Measurements from ENCODE around the gene MRPS25.
A peak's percentile ranks its signal among the peaks of the same experiment; 100 is the strongest.

Gene MRPS25

DNA sequence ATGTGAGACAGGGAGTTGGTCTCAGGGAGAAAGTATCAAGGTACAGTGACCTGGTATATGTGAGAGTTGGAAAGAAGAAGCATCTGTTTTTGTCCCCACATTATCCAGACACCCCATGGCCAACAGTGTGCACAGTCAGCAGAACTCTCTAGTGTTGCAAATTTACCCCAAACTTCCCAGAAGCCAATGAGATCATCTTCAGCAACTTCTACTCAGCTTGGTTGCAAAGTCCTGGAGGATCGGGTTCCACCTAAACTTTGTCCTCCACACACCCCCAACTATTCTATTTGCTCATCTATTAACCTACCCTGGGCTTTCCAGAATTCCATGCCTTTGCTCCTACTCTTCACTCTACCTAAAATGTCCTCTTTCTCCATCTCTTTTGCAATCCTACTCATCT lies 18.1 kb upstream of the MRPS25 start:
- no peak for DNase-seq (ENCODE audit: low read depth in 1 of 2, low spot score in 1 of 2)

DNA sequence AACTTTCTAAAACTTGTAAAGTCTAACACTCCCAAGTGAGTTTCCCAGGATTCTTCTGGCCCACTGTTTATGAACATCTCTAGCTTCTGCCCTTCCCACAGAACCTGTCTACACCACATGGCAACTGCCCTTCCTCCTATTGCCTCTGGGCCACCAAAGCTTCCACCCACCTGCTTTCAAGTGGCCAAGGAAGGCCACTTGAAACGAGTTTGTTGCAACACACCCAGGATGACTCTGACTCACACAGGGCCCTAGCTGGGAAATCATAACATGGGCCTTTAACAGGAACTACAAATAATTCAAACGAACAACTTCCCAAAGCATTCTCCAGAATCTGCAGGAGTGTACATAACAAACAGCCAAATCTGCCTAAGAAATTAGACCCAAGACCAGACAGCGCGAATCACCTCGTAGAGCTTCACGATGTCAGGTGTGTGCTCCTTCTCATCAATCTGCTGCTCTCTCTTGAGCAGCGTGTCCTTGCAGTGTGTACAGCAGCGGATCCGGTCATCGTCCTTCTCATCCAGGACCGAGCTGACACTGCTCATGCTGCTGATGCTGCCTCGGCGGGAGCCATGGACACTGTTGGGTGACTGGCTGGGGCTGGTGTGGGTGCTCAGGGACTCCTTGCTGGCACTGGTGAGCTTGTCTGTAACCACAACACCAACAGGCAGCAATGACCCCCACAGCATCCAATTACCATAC lies 17.0 kb upstream of the MRPS25 start:
- DNase-seq (ENCODE audit: low read depth in 1 of 2, low spot score in 1 of 2) = no peak

DNA sequence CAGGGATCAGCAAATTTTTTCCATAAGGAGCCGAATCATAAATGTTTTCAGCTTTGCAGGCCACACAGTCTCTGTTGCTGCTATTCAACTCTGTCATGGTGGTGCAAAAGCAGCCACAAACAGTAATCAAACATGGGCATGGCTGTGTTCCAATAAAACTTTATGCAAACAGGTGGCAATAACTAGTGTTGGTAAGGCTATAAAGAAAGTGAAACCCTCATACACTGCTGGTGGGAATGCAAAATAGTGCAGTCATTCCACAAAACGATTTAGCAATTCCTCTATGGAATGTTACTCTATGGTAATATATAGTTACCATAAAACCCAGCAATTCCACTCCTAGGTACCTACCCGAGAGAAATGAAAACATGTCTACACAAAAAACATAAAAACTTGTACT lies 14.0 kb upstream of the MRPS25 start:
- no peak for DNase-seq (ENCODE audit: low read depth in 1 of 2, low spot score in 1 of 2)

DNA sequence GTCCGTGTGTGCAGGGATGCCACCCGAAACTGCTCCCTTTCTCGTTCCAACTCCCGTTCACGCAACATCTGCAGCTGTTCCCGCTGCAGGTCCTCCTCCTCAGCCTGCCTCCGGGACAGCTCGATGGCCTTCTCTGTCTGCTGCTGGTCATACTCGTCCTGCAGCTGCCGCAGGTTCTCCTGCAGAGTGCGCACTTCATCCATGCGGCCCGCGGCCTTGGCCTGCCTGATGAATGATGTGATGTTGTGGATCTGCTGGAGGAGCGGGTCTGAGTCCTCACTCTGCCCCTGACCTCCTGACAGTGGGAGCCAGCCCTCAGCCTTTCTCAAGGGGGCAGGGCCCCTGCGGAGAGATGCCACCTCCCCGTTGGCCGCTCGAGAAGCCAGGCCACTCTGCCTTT lies 9.4 kb upstream of the MRPS25 start:
- no peak for DNase-seq (ENCODE audit: low read depth in 1 of 2, low spot score in 1 of 2)

DNA sequence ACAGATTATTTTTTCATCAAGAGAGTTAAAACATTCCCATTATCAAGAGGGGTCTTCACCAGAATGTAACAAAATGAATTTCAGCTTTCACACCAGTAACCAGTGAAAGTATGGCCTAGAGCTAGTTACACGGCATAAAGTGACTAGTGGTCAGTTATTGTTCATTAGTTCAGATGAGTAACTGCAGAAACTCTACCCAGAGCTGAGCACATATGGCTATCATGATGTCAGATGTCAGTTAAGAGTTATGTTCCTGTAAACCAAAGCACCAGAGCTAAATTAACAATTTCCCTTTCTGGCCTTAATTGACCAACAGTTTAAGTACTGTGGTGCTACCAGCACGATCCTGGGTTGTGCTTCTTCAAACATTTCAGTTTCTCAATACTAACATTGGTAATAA lies 6.6 kb upstream of the MRPS25 start:
- no peak for DNase-seq (ENCODE audit: low read depth in 1 of 2, low spot score in 1 of 2)

DNA sequence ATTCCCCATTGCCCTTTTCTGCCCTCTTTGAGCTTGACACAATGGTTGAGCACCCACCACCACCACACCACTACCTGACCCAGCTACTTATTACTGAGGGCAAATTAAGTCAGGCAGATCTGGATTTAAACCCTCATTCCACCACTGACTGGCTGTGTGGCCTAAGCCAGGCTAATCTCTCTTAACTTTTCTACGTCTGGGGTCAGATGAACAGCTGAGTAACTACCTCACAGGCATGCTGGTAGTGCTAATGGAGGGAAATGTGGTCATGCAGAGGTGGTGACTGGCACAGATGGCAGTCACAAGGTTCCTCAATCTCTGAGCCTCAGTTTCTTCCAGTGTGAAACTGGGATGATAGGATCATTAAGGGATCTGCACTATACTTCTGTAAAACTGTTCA lies 4.3 kb upstream of the MRPS25 start:
- no peak for DNase-seq (ENCODE audit: low read depth in 1 of 2, low spot score in 1 of 2)

DNA sequence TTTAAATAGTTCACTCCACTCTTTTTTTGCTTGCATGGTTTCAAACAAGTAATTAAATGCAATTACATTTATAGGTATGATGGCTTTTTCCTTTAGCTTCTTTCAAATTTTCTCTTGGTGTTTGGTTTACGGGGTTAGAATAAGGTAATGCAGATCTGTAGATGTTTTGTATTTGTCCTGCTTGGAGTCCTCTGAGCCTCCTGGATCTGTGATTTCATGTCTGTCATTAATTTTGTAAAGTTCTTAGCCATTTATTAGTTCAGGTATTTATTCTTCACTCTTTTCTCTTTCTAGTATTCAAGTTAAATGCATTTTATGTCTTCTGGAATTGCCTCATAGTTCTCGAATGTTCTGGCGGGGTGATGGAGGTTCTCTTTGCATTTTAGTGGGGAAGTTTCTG lies 1.4 kb upstream of the MRPS25 start:
- DNase-seq (ENCODE audit: low read depth in 1 of 2, low spot score in 1 of 2) = no peak

DNA sequence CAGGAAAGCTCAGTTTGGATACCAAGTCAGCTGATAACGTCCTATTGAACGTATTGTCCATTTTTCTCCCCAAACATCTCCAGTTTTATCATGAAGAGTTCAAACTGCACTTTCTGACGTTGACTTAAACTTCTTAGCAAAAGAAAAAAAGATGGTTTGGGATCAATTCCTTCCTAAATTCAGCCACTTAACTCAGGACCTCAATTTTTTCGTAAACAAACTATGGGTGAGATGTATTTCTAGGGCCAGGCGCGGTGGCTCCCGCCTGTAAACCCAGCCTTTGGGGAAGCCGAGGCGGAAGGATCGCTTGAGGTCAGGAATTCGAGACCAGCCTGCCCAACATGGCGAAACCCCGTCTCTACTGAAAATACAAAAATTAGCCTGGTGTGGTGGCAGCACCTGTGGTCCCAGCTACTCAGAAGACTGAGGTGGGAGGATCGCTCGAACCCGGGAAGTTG lies 464 bp upstream of the MRPS25 start:
- no peak for DNase-seq (ENCODE audit: low read depth in 1 of 2, low spot score in 1 of 2)

DNA sequence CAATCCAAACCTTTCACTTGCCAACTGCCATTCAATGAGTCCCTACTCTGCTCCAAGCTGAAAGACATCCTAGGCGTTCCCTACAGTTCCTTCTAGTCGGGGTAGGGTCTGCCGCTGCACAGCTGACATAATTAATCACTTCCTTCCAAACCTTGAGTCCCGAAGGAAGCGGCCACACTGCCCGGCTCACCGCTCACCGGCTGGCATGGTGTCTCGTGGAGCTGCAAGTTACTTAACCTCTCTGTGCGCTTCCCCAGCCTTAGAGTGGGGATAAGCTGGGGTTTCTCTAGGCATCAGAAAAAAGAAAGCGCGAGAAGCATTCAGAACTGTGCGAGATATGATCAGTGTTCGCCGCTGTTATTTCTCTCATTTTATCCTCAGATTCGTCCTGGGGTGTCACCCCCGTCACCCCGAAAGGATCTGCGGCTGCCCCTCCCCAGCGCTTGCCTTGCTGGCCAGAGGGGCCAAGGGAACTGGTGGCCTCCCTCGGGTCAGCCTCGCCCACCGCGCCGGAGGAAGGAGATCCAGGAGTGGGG lies 748 bp downstream of the MRPS25 start:
- DNase-seq (ENCODE audit: low read depth in 1 of 2, low spot score in 1 of 2) = no peak

DNA sequence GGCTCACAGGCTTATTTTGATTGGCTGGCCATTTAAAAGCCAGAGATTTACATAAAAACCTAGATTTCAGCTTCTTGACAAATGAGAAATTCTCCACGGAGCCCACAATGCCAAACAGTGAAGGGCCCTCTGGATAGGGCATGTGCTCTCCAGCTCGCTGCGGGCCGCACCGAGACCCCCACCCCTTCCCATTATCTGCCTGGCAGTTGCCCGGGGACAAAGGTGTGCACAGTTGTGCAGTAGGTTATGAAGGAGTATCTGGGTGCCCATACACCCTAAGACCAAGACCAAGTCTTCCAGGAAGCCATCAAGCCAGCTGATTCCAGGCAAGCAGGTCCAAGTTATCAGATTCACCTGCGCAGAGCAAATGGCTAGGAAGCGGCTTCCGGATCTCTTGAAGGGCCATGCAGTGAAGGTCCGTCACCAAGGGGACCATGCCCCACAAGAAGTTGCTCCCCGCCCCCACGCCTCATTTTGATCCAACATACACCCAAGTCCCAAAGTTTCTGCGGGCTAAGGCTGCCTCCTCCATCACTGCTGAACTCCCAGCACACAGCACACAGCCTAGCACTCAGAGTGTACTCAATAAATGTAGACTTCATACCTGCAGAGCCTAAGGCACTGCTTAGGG lies 1.3 kb downstream of the MRPS25 start:
- DNase-seq (ENCODE audit: low read depth in 1 of 2, low spot score in 1 of 2) = no peak

DNA sequence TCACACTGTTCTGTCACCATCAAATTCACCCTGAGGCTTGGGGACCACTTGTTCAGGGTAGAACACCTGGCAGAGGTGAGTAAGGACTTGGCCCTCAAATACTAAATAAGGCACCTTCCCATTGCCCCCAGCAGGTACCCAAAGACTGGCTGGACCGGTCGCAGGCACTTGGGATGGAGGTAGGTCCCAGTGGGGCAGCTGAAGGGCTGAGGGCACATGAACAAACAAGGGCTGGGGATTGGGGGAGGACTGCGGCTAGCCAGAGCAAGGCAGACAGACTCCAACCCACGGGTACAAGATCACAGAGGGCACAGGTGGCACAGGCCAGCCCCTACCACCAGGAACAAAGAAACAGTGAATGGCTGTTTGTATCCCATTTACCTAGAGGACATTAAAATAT lies 1.9 kb downstream of the MRPS25 start:
- no peak for DNase-seq (ENCODE audit: low read depth in 1 of 2, low spot score in 1 of 2)

DNA sequence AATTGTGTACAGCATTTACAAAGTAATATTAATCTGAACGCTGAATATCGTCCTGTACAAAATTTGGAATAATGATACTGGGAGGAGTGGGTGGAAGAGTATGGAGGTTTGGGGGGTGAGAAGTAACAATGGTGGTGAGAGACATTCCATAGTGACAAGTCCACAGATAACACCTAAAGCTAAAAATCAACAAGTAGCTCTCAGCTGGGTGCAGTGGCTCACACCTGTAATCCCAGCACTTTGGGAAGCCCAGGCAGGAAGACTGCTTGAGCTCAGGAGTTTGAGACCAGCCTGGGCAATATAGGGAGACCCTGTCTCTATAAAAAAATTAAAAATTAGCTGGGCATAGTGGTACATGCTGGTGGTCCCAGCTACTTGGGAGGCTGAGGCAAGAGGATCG lies 5.1 kb downstream of the MRPS25 start:
- no peak for DNase-seq (ENCODE audit: low read depth in 1 of 2, low spot score in 1 of 2)

DNA sequence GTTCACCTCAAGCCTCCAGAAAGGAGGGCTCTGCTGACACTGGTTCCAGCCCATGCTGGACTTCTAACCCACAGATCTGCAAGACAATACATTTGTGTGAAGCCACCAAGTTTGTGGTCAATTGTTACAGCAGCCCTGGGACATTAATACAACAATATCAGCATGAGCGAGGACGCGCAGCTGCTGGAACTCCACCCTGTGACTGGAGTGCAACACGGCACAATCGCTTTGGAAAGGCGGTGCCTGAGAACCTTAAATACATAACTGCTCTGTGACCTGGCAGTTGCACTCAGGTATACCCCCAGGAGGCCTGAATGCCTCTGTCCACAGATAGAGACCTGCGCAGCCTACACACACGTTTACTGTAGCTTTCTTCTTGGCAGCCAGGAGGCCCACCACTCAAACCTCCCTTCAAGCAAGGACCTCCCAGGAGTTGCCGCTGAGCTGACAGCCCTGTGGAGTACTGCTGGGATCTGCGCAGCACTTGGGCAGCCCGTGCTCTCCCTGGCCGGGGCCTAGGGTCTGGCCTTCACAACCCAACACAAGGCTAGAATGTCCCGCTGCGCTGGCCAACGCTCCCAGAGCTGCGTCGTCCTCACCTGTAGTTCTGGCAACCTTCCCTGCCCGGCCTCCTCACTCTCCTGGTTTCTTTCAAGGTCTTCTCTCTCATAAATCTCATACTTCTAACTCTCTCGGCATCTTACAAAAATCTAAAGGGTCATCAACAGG lies 8.3 kb downstream of the MRPS25 start:
- no peak for DNase-seq (ENCODE audit: low read depth in 1 of 2, low spot score in 1 of 2)

DNA sequence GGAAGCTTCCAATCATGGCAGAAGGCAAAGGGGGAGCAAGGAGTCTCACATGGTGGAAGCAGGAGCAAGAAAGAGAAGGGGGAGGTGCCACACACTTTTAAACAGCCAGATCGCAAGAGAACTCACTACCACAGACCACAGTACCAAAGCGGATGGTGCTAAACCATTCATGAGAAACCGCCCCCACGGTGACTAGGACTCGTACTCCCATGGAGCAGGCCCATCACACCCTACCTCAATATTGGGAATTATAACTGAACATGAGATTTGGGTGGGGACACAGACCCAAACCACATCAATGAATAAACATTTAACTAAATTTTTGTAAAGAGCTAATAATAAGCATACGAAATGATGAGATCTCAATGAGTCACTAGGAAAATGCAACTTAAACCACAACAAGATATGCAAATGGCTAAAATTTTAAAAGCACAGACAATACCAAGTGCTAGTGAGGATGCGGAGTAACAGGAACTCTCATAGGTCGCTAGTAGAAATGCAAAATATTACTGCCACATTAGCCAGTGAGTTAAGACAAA lies 10.0 kb downstream of the MRPS25 start:
- peak in 1 of 2 donors; percentile 35 for DNase-seq (ENCODE audit: low read depth in 1 of 2, low spot score in 1 of 2)

DNA sequence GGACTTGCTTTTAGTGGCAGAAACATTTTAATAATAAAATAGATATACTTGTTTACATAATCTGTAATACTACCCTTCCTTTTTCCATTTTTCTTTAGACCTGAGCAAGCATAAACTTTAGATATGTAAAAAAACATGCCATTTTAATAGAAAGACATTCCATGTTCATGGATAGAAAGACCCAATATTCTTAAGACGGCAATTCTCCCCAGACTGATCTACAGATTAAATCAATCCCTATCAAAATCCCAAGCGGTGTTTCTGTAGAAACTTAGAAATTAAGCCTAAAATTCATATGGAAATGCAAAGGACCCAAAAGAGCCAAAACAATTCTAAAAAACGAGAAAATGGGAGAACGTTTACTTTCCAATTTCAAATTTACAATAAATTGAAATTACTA lies 11.6 kb downstream of the MRPS25 start:
- no peak for DNase-seq (ENCODE audit: low read depth in 1 of 2, low spot score in 1 of 2)

DNA sequence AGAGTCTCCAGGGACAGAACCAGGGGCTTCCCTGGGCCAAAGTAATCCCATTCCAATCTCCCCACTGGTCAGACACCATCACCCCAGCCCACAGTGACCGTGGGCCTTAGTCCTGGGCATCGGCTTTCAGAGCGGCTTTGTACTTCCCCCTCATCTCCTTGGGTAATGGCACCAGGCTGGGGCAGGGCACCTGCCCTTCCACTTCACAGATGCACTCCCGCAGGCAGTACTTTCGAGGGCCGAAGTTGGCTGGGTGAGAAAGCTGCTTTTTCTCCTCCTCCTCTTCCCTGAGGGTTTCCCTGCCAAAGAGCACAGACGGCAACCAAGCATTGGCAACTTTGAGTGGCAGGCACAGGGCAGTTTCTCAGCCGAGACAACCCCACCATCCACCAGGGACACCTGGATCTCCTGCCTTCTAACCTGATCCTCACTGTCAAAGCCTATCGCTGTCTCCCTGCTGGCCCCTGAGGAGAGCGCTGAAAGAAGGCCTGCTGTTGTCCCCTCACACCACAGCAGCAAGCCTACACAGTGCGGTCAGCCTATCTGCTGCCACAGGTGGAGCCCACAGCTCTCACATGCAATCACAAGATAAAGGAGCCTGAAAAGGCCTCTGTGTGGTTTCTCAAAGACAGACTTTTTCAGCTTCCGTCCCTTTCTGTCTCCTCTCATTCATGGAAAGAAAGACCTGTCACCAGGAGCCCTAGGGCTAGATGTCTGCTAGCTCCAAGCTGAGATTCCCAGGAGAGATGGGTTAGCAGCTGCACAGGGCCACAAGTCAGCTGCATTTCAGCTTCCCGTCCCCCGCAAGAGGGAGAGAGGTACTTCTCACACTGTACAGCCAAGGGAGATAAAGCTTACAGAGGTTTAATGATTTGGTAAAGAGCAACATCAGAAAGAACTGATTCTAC lies 12.5 kb downstream of the MRPS25 start:
- no peak for DNase-seq (ENCODE audit: low read depth in 1 of 2, low spot score in 1 of 2)

DNA sequence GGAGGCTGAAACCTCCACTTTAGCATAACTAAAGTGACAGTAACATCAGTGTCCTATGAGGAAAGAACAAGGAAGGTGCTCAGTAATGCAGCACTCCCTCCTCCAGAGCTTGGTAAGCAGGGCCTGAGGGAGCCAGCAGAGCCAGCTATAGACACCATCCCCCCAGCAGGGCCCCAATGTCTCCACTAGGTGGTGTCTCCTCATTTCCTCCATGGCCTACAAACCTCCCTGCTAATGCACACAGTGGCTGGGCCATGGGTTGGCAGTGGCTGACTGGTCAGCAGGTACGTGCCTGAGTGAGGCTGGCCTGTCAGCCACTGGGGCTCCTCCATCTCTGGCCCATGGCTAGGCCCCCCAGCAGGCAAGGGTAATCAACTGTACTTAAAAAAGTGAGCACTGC lies 13.6 kb downstream of the MRPS25 start:
- DNase-seq (ENCODE audit: low read depth in 1 of 2, low spot score in 1 of 2) = peak in 1 of 2 donors; percentile 12

DNA sequence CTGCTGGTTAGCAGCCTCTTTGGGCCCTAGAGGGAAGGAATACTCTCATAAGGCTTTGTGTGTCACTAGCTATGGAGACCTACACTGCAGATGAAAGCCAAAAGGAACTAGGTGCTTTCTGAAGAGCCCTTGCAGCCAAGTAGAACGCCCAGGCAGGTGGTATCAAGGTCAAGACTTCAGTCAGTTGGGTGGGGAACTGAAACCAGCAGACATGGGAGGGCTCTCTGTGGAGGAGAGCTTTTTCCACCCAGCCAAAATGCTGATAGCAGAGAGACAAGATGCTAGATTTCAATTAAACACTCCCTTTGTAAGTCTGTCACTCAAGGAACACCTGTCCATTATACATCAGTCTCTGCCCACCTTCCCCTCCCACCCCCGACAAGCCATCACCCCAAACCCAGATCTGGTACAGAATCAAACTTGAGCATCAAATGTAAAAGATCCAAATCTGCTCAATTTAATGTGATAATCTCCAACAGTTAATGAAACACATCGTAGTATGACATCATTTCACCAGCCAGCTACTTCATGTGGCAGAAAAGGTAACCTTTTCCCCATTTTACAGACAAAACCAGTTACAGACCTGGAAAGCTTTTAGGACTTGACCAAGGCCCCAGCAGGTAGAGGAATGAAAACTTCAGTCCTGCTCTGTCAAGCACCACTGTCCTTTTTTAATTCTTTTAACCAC lies 14.6 kb downstream of the MRPS25 start:
- no peak for DNase-seq (ENCODE audit: low read depth in 1 of 2, low spot score in 1 of 2)

DNA sequence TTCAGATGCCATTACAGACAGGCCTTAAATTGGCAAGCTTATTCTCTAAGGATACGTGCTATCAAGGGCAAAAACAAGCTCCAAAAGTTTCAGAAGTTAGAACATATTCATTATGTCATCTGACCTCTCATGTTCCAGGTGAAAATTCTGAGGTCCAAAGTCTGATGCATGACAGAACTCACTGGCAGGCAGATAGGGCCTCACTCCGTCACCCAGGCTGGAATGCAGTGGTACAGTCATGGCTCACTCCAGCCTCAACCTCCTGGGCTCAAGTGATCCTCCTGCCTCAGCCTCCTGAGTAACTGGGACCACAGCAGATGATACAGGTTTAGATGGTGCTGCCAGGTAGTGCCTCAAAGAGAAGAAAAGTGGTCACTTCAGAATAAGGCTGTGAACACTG lies 15.5 kb downstream of the MRPS25 start:
- DNase-seq (ENCODE audit: low read depth in 1 of 2, low spot score in 1 of 2) = no peak

DNA sequence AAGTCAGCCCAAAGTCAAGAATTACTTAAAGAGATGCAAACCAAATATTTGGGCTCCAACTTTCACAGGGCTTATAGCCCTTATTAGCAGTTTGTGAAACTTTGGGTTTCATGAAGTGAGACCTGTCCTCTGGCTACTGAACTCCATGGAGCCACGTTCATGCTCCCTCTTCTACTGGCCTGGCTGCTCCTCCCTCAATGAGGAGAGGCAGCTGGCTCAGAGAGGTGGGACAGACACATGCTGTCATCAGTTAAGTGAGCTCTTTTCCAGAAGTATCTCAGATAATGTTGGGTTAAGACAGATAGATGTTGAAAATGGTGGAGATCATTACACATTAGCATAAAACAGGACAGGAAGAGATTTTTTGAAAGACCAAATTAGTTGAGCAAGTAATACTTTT lies 19.4 kb downstream of the MRPS25 start:
- no peak for DNase-seq (ENCODE audit: low read depth in 1 of 2, low spot score in 1 of 2)
